CD1c-positive myeloid dendritic cell (primary cell): ENCODE data around the gene PRELP.
"Not testable (repeated sequence)": the region's sequence is repeated elsewhere in the genome, so short reads cannot be mapped to it uniquely, and the experiment has no call there.

Experiments
- DNase-seq: peaks from one replicate; pipeline ENCODE4 v3.0.0-alpha.2; 2016; ENCODE audit errors: extremely low spot score

The PRELP gene

DNA sequence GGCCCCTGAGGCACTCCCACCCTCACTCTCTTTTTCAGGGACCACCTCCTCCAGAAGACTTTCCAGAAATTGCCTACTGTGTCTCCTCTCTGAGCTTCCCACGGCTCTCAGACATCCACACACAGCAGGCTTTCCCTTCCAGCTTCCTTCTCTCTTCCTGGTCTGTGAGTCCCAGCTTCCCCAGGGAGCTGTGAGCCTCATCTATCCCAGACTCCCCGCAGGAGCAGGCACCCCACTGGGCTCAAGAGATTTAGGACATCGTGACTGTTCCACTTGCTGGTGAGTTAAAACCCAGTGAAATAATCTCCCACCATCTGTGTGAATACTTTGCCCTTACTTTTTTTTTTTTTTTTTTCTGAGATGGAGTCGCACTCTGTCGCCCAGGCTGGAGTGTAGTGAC lies 22.0 kb upstream of the PRELP start:
- DNase-seq: no peak

DNA sequence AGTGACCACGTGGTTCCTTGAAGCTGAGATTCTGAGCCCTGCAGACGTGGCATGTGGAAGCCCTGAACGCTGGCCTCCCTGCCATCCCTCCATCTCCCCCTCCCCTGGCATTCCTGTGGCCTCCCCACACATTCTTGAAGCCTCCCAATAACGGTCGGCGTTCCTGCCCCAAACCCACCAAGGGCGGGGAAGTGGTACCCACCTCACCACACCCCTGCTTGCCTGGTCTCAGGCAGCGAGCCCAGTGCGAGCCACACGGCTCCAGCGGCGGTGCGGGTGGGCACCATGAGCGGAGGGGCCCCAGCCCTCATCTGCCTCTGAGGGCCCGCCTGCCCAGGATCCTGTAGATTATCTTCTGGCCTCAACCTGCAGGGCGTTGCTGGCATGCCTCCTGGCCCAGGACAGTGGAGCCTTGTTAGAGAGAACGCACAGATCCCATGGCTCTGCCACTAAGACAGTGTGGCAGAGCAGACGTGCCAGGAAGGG lies 20.6 kb upstream of the PRELP start:
- DNase-seq: no peak

DNA sequence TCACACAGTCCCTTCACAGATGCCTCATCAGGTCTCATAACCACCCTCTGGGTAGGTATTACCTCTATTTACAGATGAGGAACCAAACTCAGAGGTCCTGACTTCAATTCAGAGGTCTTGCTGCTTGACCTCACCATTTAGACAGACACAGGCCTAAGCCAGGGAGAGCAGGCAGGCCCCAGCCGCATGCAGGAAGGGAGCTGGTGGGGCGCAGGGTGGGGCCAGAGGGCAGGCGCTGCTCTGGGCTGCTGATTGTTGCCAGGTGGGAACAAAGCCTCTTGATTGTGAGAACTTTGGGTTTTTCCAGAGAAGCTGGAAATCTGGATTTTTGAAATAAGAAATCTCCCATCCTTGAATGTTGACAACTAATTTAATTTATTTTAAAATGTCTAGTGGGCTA lies 19.9 kb upstream of the PRELP start:
- no peak for DNase-seq

- DNase-seq: no peak
Observed at GRCh38 chr1:203456577-203456976, 19.0 kb upstream of the PRELP start.

DNA sequence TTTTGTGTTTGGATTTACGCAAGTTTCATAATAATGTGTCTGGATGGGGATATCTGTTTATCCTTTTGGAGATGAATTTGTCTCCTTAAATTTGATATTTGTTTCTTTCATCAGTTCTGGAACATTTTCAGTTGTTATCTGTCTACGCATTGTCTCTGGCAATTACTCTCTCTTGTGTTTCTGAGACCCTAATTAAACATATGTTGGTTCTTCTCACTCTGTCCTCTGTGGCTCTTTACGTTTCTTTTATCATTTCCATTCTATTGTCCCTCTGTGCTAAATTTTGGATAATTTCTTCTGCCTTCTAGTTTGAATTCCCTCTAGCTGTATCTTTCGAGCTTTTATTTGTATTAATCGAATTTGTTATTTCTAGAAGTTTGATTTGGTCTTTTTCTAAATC lies 17.5 kb upstream of the PRELP start:
- DNase-seq: no peak

- DNase-seq: no peak
Observed at GRCh38 chr1:203459671-203460201, 15.9 kb upstream of the PRELP start.

- no peak for DNase-seq
Observed at GRCh38 chr1:203461717-203462116, 13.9 kb upstream of the PRELP start.

DNA sequence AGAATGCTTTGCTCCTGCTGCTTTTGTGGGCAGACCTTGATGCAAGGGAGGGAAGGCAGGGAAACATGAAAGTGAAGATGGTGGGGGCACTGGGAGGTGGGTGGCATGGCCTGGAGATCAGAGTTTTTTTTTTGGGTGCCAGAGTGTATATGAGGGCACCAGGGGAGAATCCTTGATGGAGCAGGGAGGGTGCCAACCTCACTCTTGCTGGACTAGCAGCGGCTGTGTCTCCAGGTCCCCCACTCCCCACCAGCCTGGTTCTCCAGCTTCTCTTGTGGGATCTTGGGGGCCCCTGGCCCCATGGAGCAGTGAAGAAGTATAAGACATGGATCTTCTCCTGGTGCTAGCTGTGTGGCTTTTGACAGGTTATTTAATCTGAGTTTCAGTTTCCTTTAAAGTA lies 13.5 kb upstream of the PRELP start:
- no peak for DNase-seq

GRCh38 chr1:203462878-203463277 lies 12.7 kb upstream of the PRELP start:
- no peak for DNase-seq

DNA sequence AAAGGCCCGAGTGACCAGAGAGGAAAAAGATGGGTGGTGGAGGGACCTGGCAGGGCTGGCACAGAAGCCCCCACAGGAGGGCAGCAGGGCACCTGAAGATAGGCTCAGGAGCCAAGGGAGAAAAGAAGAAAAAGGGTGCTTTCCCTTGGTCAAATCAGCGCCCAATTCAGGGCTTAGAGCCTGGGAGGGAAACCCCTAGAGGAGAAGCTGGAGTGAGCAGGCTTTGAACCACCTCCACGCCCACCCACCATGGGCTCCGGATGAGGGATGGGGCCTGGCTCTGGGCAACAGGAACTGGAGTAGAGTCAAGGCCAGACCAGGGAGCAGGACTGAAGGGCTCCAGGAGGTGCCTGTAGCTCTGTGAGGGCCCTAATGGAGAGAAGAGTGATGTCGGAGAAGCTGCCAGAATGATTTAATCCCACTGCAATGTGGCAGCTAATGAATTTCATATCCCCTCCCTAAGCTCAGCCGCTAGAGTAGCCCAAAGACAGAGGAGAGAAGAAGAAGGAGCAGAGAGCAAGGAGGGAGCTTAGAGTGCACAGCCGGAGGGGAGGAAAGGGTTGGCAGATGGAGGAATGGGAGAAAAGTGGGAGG lies 12.0 kb upstream of the PRELP start:
- no peak for DNase-seq

- no peak for DNase-seq
Observed at GRCh38 chr1:203464226-203464625, 11.4 kb upstream of the PRELP start.

DNA sequence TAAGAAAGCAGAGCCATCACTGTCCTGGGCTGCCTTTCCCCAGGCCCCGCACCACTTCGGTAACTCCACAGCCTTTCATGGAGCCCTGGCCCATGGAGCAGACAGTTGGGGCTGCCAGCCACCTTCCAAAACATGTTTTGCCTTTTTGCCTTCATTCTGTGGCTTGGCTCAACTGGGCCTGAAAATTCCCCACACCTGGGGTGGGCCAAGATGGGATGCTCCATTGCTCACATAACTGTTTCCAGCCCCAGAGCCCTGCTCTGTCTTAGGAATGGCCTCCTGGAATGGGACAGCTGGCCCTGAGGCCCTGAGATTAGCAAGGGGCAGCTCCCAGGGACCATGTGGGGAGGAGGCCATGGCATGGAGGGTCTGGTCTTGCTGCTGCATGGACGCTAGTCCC lies 10.9 kb upstream of the PRELP start:
- DNase-seq: no peak

GRCh38 chr1:203465146-203465798 lies 10.3 kb upstream of the PRELP start:
- no peak for DNase-seq

DNA sequence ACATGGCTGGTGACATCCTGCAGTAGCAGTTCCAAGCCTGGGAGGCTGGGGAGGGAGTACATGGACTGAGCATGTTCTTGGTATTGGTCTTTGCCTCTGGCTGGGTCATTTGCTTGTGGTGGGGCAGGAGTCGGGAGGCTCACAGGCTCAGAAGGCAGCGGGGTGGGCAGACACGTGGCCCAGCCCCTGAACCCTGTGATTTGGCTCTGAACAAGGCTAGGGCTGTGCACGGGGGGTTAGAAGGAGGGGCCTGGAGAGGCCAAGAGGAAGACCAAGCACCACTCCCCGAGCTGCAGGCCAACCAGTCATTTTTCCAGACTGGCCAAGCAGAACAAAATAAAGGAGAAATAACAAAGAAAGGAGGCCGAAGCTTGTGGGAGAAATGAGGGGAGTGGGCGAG lies 9.7 kb upstream of the PRELP start:
- no peak for DNase-seq

GRCh38 chr1:203466906-203467549 lies 8.6 kb upstream of the PRELP start:
- DNase-seq: not testable (repeated sequence)

- DNase-seq: no peak
Observed at GRCh38 chr1:203467550-203467921, 8.1 kb upstream of the PRELP start.

DNA sequence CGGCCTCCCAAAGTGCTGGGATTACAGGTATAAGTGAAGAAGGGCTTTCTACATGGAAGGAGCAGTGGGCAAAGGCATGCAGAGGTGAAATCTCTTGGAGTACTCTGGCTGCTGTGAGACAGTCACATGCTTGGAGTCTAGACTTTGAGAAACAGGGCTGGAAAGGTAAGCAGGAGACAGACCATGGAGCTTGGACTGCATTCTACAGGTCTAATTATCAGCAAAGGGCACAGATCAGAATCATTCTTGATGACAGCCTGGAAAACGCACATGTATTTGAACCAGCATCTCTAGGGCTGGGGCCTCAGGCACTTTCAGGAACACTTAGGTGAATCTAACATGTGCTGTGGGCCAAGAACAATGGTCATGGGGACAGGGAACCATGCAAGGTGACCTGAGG lies 7.3 kb upstream of the PRELP start:
- DNase-seq: no peak

GRCh38 chr1:203470240-203470639 lies 5.4 kb upstream of the PRELP start:
- no peak for DNase-seq

GRCh38 chr1:203471841-203472240 lies 3.8 kb upstream of the PRELP start:
- no peak for DNase-seq

DNA sequence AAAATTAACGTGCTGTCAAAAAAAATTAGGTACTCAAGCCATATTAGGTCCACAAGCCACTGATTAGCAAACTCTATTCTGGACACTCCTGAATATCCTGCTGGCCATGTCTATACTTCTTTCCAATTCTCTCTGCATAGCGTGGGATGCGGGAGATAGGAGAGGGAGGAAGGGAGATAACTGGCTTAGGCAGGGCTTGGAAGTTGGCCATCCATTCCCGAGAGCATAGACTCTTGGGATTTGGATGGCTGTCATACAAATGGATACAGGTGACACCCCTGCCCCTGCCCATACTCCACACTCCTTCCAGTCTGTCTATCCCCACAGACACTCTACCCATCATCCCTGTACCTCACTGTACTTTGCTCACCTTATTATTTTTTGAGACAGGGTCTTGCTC lies 2.3 kb upstream of the PRELP start:
- DNase-seq: no peak

DNA sequence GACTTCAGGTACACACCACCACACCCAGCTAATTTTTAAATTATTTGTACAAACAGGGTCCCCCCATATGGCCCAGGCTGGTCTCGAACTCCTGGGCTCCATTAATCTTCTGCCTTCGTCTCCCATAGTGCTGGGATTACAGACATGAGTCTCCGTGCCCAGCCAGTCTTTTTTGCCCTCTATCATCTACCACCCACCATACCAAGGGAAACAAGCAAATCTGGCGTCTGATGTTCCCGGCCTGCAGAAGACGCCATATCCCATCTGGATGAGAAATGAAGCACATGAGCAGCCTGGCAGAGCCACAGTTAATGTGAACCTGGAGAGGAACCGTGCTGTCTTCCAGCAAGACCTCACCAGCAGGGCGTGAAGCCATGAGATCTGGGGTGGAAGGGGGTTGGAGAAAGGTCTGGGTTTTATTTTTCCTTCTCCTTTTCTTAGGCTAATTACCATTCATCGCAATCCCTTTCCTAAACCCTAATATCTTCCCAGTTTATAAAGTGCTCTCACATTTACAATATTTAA lies 1.8 kb upstream of the PRELP start:
- no peak for DNase-seq

GRCh38 chr1:203476216-203476814 lies 709 bp downstream of the PRELP start:
- DNase-seq: no peak

GRCh38 chr1:203477748-203478147 lies 2.1 kb downstream of the PRELP start:
- no peak for DNase-seq
